Measurements from ENCODE around the gene ALAS1. TPM values are rescaled to one million over a fixed set of nuclear protein-coding genes. Genes with fewer than 3 reads are reported as not detected.
A peak's percentile ranks its signal among the peaks of the same experiment; 100 is the strongest.

Gene ALAS1
- total RNA-seq, 2 donors from 2014 or later = 90.6 to 103 TPM

GRCh38 chr3:52210550-52211046, 12.6 kb downstream of the ALAS1 start:
- H3K27me3 ChIP-seq = no peaks in the 10 kb centered on the region
- H3K4me1 ChIP-seq = no peaks in the 10 kb centered on the region
- no peak overlapping the region for H3K4me3 ChIP-seq
- DNase-seq = peak; percentile 46
- TF ChIP-seq CTCF (IDR thresholded peaks at IDR 0.05) = no peak
- H3K9ac ChIP-seq (ENCODE audit: low read depth in 2 of 2, low read length in 2 of 2) = no peak overlapping the region
- no peaks in the 10 kb centered on the region for H3K9me3 ChIP-seq
- H3K36me3 ChIP-seq = peaks cover 44% of the 10 kb centered on the region
- intact Hi-C loops (cut with DNase I) = loop anchor here (10.0 kb wide), 1 partner anchor 56 kb away; the partner anchor contains the start of gene POC1A
- no peak overlapping the region for H3K27ac ChIP-seq

GRCh38 chr3:52211268-52211891, 13.4 kb downstream of the ALAS1 start:
- Histone ChIP-seq H3K27me3 (no peaks in the 10 kb centered on the region), H3K36me3 (peaks cover 38% of the 10 kb centered on the region), H3K4me3 (no peak overlapping the region), H3K9me3 (no peaks in the 10 kb centered on the region), H3K9ac (ENCODE audit: low read depth in 2 of 2, low read length in 2 of 2) (no peak overlapping the region), H3K27ac (no peak overlapping the region), H3K4me1 (peaks cover 2% of the 10 kb centered on the region)
- no peak for DNase-seq
- no peak for TF ChIP-seq CTCF (IDR thresholded peaks at IDR 0.05)
- intact Hi-C loops (cut with DNase I) = loop anchor here (10.0 kb wide), 1 partner anchor 57 kb away; the partner anchor contains the start of gene POC1A

GRCh38 chr3:52213005-52213404, 15.0 kb downstream of the ALAS1 start:
- no peak for DNase-seq

GRCh38 chr3:52213901-52214300, 15.9 kb downstream of the ALAS1 start:
- H3K4me1 ChIP-seq = peaks cover 22% of the 10 kb centered on the region
- intact Hi-C loops (cut with DNase I) = loop anchor here (10.0 kb wide), 1 partner anchor 59 kb away; the partner anchor contains the start of gene POC1A

More at GRCh38 chr3:52213005-52213404, 15.0 kb downstream of the ALAS1 start:
- H3K27ac ChIP-seq = no peak overlapping the region
- no peak overlapping the region for H3K4me3 ChIP-seq
- H3K27me3 ChIP-seq = no peaks in the 10 kb centered on the region
- TF ChIP-seq CTCF (IDR thresholded peaks at IDR 0.05) = no peak
- H3K9ac ChIP-seq (ENCODE audit: low read depth in 2 of 2, low read length in 2 of 2) = no peak overlapping the region
- peaks cover 17% of the 10 kb centered on the region for H3K4me1 ChIP-seq
- no peaks in the 10 kb centered on the region for H3K9me3 ChIP-seq
- peaks cover 26% of the 10 kb centered on the region for H3K36me3 ChIP-seq
- intact Hi-C loops (cut with DNase I) = loop anchor here (10.0 kb wide), 1 partner anchor 58 kb away; the partner anchor contains the start of gene POC1A

GRCh38 chr3:52215351-52215750, 17.4 kb downstream of the ALAS1 start:
- TF ChIP-seq CTCF (IDR thresholded peaks at IDR 0.05) = no peak
- H3K4me1 ChIP-seq = peaks cover 22% of the 10 kb centered on the region
- H3K27me3 ChIP-seq = no peaks in the 10 kb centered on the region
- intact Hi-C loops (cut with DNase I) = loop anchor here (10.0 kb wide), 1 partner anchor 61 kb away; the partner anchor contains the start of gene POC1A
- H3K9ac ChIP-seq (ENCODE audit: low read depth in 2 of 2, low read length in 2 of 2) = no peak overlapping the region
- no peak for DNase-seq
- no peaks in the 10 kb centered on the region for H3K9me3 ChIP-seq
- H3K36me3 ChIP-seq = peaks cover 14% of the 10 kb centered on the region
- H3K4me3 ChIP-seq = no peak overlapping the region
- H3K27ac ChIP-seq = no peak overlapping the region

More at GRCh38 chr3:52213901-52214300, 15.9 kb downstream of the ALAS1 start:
- DNase-seq = no peak
- Histone ChIP-seq H3K36me3 (peaks cover 18% of the 10 kb centered on the region), H3K4me3 (no peak overlapping the region), H3K27me3 (no peaks in the 10 kb centered on the region), H3K27ac (no peak overlapping the region), H3K9me3 (no peaks in the 10 kb centered on the region), H3K9ac (ENCODE audit: low read depth in 2 of 2, low read length in 2 of 2) (no peak overlapping the region)
- no peak for TF ChIP-seq CTCF (IDR thresholded peaks at IDR 0.05)

All from colonic mucosa (tissue), 4 donors.